ENCODE measurements around the gene TMEM72. TPM values are rescaled to one million over a fixed set of nuclear protein-coding genes. Genes with fewer than 3 reads are reported as not detected.

TMEM72 gene
- total RNA-seq, 1 experiment from 2014 or later: not detected

- TF ChIP-seq CEBPB (IDR thresholded peaks at IDR 0.05; ENCODE audit: low read depth) (no peak), ZFX (IDR thresholded peaks at IDR 0.05) (no peak), YY1 (IDR thresholded peaks at IDR 0.05; ENCODE audit: extremely low read depth, insufficient replicate concordance, low read depth, low read length) (no peak), RAD21 (IDR thresholded peaks at IDR 0.05; ENCODE audit: low read depth) (no peak), FOSL1 (IDR thresholded peaks at IDR 0.05; ENCODE audit: low read depth) (no peak), SRF (IDR thresholded peaks at IDR 0.05; ENCODE audit: low read depth) (no peak), JUND (IDR thresholded peaks at IDR 0.05) (no peak), ZNF274 (IDR thresholded peaks at IDR 0.05; ENCODE audit: low read depth, low read length) (no peak), EGR1 (IDR thresholded peaks at IDR 0.05; ENCODE audit: low read depth) (no peak)
- peaks cover 13% of the 10 kb centered on the region; the same call in 1 of the 2 replicates for H3K27me3 ChIP-seq (ENCODE audit: insufficient read depth, low read length)
- H3K4me3 ChIP-seq (replicated peaks in 1 of 2; ENCODE audit: low read depth in 1 of 2, low read length in 2 of 2): no peak overlapping the region
- ChIA-PET POLR2A (no interaction called here), CTCF (no interaction called here), RAD21 (ENCODE audit: low non-redundant PET in 1 of 2, low total read pairs in 2 of 2, uncharacterized antibody in 2 of 2, unreplicated experiment in 2 of 2) (no interaction called here)
- H3K27ac ChIP-seq (ENCODE audit: low read depth, low read length): no peak overlapping the region
- DNase-seq (ENCODE audit: low read depth, low spot score) (no peak), ATAC-seq (no peak)
- H3K4me1 ChIP-seq (ENCODE audit: control insufficient read depth in 1 of 2, insufficient read depth in 2 of 2, low read length in 2 of 2): no peaks in the 10 kb centered on the region
- BruUV-seq (replicated peaks): no TSS peak
- intact Hi-C loops (cut with micrococcal nuclease): no loop called here
- H3K9ac ChIP-seq (ENCODE audit: low read length): no peak overlapping the region
- H3K36me3 ChIP-seq (ENCODE audit: control insufficient read depth in 1 of 2, insufficient read depth in 2 of 2, low read length in 2 of 2): no peaks in the 10 kb centered on the region
- no peaks in the 10 kb centered on the region for H3K9me2 ChIP-seq (ENCODE audit: insufficient read depth)
- H4K20me1 ChIP-seq (ENCODE audit: insufficient read depth): no peaks in the 10 kb centered on the region
- no peak overlapping the region for H2AFZ ChIP-seq (ENCODE audit: low read depth, low read length, poor library complexity, severe bottlenecking)
- no peak overlapping the region for H3K4me2 ChIP-seq (ENCODE audit: low read length)
- no peaks in the 10 kb centered on the region for H3K79me2 ChIP-seq (ENCODE audit: insufficient read depth, low read length)
- no peaks in the 10 kb centered on the region for H3K9me3 ChIP-seq (ENCODE audit: control insufficient read depth in 1 of 2, insufficient read depth in 1 of 2, low read depth in 1 of 2, low read length in 2 of 2)
Observed at GRCh38 chr10:44879531-44879899, 31.6 kb upstream of the TMEM72 start.

DNA sequence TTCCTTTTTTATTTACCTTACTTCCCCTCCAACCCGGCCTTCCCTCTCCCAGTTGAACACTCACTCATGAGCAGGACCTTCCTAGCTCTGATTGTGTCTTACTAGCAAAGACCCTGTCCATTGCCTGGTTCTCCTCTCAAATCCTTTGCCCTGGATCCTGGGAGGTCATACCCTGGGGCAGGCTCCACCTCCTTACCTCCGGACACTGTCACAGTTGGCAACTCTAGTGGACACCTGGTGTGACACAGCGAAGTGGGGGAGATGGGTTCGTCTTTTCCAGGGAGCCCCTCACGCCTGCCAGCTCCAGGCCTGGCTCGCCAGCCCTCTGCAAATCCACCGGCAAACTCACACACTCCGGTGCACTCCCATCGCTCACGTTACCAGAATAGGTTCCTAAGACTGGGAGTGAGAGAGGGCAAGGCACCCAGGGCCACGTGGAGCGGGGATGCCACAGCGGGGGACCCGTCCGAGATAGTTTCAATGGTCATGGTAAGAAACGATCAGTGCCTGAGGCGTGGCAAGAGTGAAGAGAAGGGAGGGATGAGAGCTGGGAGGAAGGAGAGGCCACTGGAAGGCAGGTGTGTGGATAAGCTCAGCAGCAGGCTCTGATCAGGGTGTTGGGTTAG, 30.9 kb upstream of the TMEM72 start:
- Histone ChIP-seq H3K9ac (ENCODE audit: low read length) (no peak overlapping the region), H3K27ac (ENCODE audit: low read depth, low read length) (no peak overlapping the region), H3K79me2 (ENCODE audit: insufficient read depth, low read length) (no peaks in the 10 kb centered on the region), H4K20me1 (ENCODE audit: insufficient read depth) (no peaks in the 10 kb centered on the region), H3K4me1 (ENCODE audit: control insufficient read depth in 1 of 2, insufficient read depth in 2 of 2, low read length in 2 of 2) (no peaks in the 10 kb centered on the region), H3K4me3 (replicated peaks in 1 of 2; ENCODE audit: low read depth in 1 of 2, low read length in 2 of 2) (no peak overlapping the region), H3K9me2 (ENCODE audit: insufficient read depth) (no peaks in the 10 kb centered on the region), H3K36me3 (ENCODE audit: control insufficient read depth in 1 of 2, insufficient read depth in 2 of 2, low read length in 2 of 2) (no peaks in the 10 kb centered on the region), H3K9me3 (ENCODE audit: control insufficient read depth in 1 of 2, insufficient read depth in 1 of 2, low read depth in 1 of 2, low read length in 2 of 2) (no peaks in the 10 kb centered on the region), H3K4me2 (ENCODE audit: low read length) (no peak overlapping the region), H3K27me3 (ENCODE audit: insufficient read depth, low read length) (peaks cover 13% of the 10 kb centered on the region; the same call in 1 of the 2 replicates), H2AFZ (ENCODE audit: low read depth, low read length, poor library complexity, severe bottlenecking) (no peak overlapping the region)
- ChIA-PET CTCF (no interaction called here), POLR2A (no interaction called here), RAD21 (ENCODE audit: low non-redundant PET in 1 of 2, low total read pairs in 2 of 2, uncharacterized antibody in 2 of 2, unreplicated experiment in 2 of 2) (no interaction called here)
- no peak for TF ChIP-seq SRF (IDR thresholded peaks at IDR 0.05; ENCODE audit: low read depth)
- TF ChIP-seq POLR2AphosphoS5 (IDR thresholded peaks at IDR 0.05; ENCODE audit: low read depth, low read length): no peak
- intact Hi-C loops (cut with micrococcal nuclease): no loop called here
- BruUV-seq (replicated peaks): no TSS peak
- DNase-seq (ENCODE audit: low read depth, low spot score) (no peak), ATAC-seq (no peak)

All from HCT116 (cell line).